SK-N-SH (cell line): Measurements from ENCODE around the gene MAP2. TPM values are rescaled to one million over a fixed set of nuclear protein-coding genes. Genes with fewer than 3 reads are reported as not detected.

ENCODE experiments used
- ELF1 ChIP-seq: IDR thresholded peaks from 2 replicates; pipeline ENCODE4 v1.4.0; 2012
- EZH2phosphoT487 ChIP-seq: fragments of 200-600 bp; sonication (generic); IDR thresholded peaks from 2 replicates; pipeline ENCODE4 v1.6.1; 2017; ENCODE audit warnings: low read depth, mixed run types, mild to moderate bottlenecking, antibody characterized with exemption, moderate library complexity, borderline replicate concordance
- FOSL2 ChIP-seq: IDR thresholded peaks from 2 replicates; pipeline ENCODE4 v1.4.0; 2012; ENCODE audit warnings: low read depth, mild to moderate bottlenecking, moderate library complexity, borderline replicate concordance
- FOXJ3 ChIP-seq: sonication (generic); formaldehyde crosslinking; IDR thresholded peaks from 2 replicates; pipeline ENCODE4 v1.5.1; 2020; ENCODE audit warnings: mild to moderate bottlenecking, missing genetic modification reagents
- GATA2 ChIP-seq: sonication (generic); formaldehyde crosslinking; IDR thresholded peaks from 2 replicates; pipeline ENCODE4 v1.5.0; 2020; ENCODE audit warnings: mild to moderate bottlenecking, missing genetic modification reagents
- JUND ChIP-seq: IDR thresholded peaks from 2 replicates; pipeline ENCODE4 v1.4.0; 2012
- MAX ChIP-seq: IDR thresholded peaks from 2 replicates; pipeline ENCODE4 v1.4.0; 2012; ENCODE audit warnings: low read depth
- MEF2A ChIP-seq: IDR thresholded peaks from 2 replicates; pipeline ENCODE4 v1.4.0; 2012; ENCODE audit warnings: low read depth, borderline replicate concordance
- MXI1 ChIP-seq: IDR thresholded peaks from 2 replicates; pipeline ENCODE4 v1.6.1; 2012; ENCODE audit warnings: mild to moderate bottlenecking, low read depth, low read length, improper control_type of control experiment
- NRF1 ChIP-seq: IDR thresholded peaks from 2 replicates; pipeline ENCODE4 v1.6.1; 2012; ENCODE audit warnings: low read depth, mild to moderate bottlenecking, low read length
- POLR2AphosphoS5 ChIP-seq: IDR thresholded peaks from 2 replicates; pipeline ENCODE4 v1.6.1; 2012; ENCODE audit warnings: low read depth, low read length
- RAD21 ChIP-seq: IDR thresholded peaks from 2 replicates; pipeline ENCODE4 v1.6.1; 2012; ENCODE audit warnings: mild to moderate bottlenecking, low read length
- REST ChIP-seq: IDR thresholded peaks from 2 replicates; pipeline ENCODE4 v1.6.1; 2012; ENCODE audit warnings: mild to moderate bottlenecking, low read depth, low read length, moderate library complexity
- RFX5 ChIP-seq: IDR thresholded peaks from 2 replicates; pipeline ENCODE4 v1.6.1; 2012; ENCODE audit warnings: mild to moderate bottlenecking, improper control_type of control experiment, low read length
- RXRA ChIP-seq: IDR thresholded peaks from 2 replicates; pipeline ENCODE4 v1.4.0; 2012; ENCODE audit warnings: low read depth, mild to moderate bottlenecking, borderline replicate concordance
- SMC3 ChIP-seq: IDR thresholded peaks from 2 replicates; pipeline ENCODE4 v1.6.1; 2012; ENCODE audit warnings: low read depth, low read length, improper control_type of control experiment
- TAF1 ChIP-seq: IDR thresholded peaks from 2 replicates; pipeline ENCODE4 v1.6.1; 2012; ENCODE audit warnings: low read depth, mild to moderate bottlenecking, low read length, moderate library complexity, borderline replicate concordance
- USF2 ChIP-seq: fragments of 150-350 bp; IDR thresholded peaks from 2 replicates; pipeline ENCODE4 v1.6.1; 2017; ENCODE audit warnings: antibody characterized with exemption, low read length, low read depth, borderline replicate concordance
- YY1 ChIP-seq: IDR thresholded peaks from 2 replicates; pipeline ENCODE4 v1.4.0; 2012; ENCODE audit warnings: low read depth, mild to moderate bottlenecking
- polyA plus RNA-seq, 3 experiments: library from polyadenylated mRNA; depleted of rRNA; stranded (reverse); fragments of >200 nt; gene quantifications; 2 replicates each; pipeline ENCODE4 v1.2.3, GENCODE V29; 2012
- TF ChIP-seq, protein P1 (sequence below): IDR thresholded peaks from 2 replicates; pipeline ENCODE4 v1.4.0; 2012; ENCODE audit warnings: low read depth, borderline replicate concordance

Gene MAP2
- polyA plus RNA-seq, 1 of the 3 experiments (the other 2 are of a cell fraction) = 7.8 TPM

GRCh38 chr2:209495855-209496585 is 72.2 kb downstream of the MAP2 start (continued):
- TF ChIP-seq POLR2AphosphoS5 = peak; percentile 77; the same call in 1 of the 2 replicates
- TF ChIP-seq FOXJ3 (CRISPR knock-in tag) = no peak
- no peak for TF ChIP-seq MXI1
- no peak for TF ChIP-seq SMC3
- peak; percentile 99 for TF ChIP-seq FOSL2
- no peak for TF ChIP-seq NRF1
- TF ChIP-seq, protein P1, sequence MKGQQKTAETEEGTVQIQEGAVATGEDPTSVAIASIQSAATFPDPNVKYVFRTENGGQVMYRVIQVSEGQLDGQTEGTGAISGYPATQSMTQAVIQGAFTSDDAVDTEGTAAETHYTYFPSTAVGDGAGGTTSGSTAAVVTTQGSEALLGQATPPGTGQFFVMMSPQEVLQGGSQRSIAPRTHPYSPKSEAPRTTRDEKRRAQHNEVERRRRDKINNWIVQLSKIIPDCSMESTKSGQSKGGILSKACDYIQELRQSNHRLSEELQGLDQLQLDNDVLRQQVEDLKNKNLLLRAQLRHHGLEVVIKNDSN = no peak
- TF ChIP-seq REST = peak; percentile 70
- no peak for TF ChIP-seq USF2
- peak; percentile 100 for TF ChIP-seq MEF2A
- TF ChIP-seq TAF1 = no peak
- no peak for TF ChIP-seq GATA2
- peak; percentile 95 for TF ChIP-seq RXRA
- TF ChIP-seq RAD21 = no peak
- peak; percentile 85; the same call in 1 of the 2 replicates for TF ChIP-seq MAX
- TF ChIP-seq JUND = peak; percentile 98
- no peak for TF ChIP-seq EZH2phosphoT487
- TF ChIP-seq ELF1 = peak; percentile 42; the same call in 1 of the 2 replicates
- no peak for TF ChIP-seq RFX5
- TF ChIP-seq YY1 = 0 out of 2 replicates have a peak, but pooled peaks have one; percentile 47
- TF ChIP-seq, all 33 proteins: peak for 17
